ENCODE measurements around the gene TMEM192. TPM values are rescaled to one million over a fixed set of nuclear protein-coding genes. Genes with fewer than 3 reads are reported as not detected.
"Not testable (repeated sequence)": the region's sequence is repeated elsewhere in the genome, so short reads cannot be mapped to it uniquely, and the experiment has no call there.

TMEM192 gene
- total RNA-seq (2014; rRNA removed; shearing (Covaris generic)): 12.7 and 13.4 TPM in 2 replicates

- peak within 1 kb of the TSS; percentile 72 for H3K4me3 ChIP-seq
- DNase-seq: peak; percentile 88
- H3K27me3 ChIP-seq: no peaks in the 10 kb centered on the region
- no peaks in the 10 kb centered on the region for H3K36me3 ChIP-seq
- peak within 1 kb of the TSS; percentile 72 for H3K27ac ChIP-seq
- H3K4me1 ChIP-seq: no peaks in the 10 kb centered on the region
- H3K9me3 ChIP-seq (replicated peaks): no peaks in the 10 kb centered on the region
These were observed at the start of gene TMEM192 for GRCh38 chr4:165112368-165113121. Gene TMEM192, minus strand, starts transcription at chr4:165112860. Its CDS starts 87 bp downstream, at chr4:165112773.

GRCh38 chr4:165158762-165159161 is 46.1 kb upstream of the TMEM192 start:
- no peak overlapping the region for H3K27ac ChIP-seq
- no peaks in the 10 kb centered on the region for H3K27me3 ChIP-seq
- no peaks in the 10 kb centered on the region for H3K4me1 ChIP-seq
- no peak overlapping the region for H3K4me3 ChIP-seq
- no peaks in the 10 kb centered on the region for H3K36me3 ChIP-seq
- H3K9me3 ChIP-seq (replicated peaks): no peaks in the 10 kb centered on the region
- DNase-seq: no peak

DNA sequence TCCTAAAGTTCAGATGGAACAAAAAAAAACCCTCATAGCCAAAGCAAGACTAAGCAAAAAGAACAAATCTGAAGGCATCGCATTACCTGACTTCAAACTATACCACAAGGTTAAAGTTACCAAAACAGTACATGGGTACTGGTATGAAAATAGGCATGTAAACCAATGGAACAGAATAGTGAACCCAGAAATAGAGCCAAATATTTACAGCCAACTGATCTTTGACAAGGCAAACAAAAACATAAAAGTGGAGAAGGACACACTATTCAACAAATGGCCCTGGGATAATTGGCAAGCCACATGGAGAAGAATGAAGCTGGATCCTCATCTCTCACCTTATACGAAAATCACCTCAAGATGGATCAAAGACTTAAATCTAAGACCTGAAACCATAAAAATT is 44.2 kb upstream of the TMEM192 start:
- Histone ChIP-seq H3K27me3 (no peaks in the 10 kb centered on the region), H3K4me1 (no peaks in the 10 kb centered on the region), H3K9me3 (replicated peaks) (no peaks in the 10 kb centered on the region), H3K4me3 (no peak overlapping the region), H3K27ac (no peak overlapping the region), H3K36me3 (no peaks in the 10 kb centered on the region)
- no peak for DNase-seq

- Histone ChIP-seq H3K4me3 (no peak overlapping the region), H3K27ac (no peak overlapping the region), H3K4me1 (no peaks in the 10 kb centered on the region), H3K27me3 (no peaks in the 10 kb centered on the region), H3K36me3 (no peaks in the 10 kb centered on the region), H3K9me3 (replicated peaks) (no peaks in the 10 kb centered on the region)
- no peak for DNase-seq
These were observed 41.8 kb upstream of the TMEM192 start for GRCh38 chr4:165154482-165154881.

- Histone ChIP-seq H3K27ac (no peak overlapping the region), H3K4me3 (no peak overlapping the region), H3K4me1 (no peaks in the 10 kb centered on the region), H3K27me3 (no peaks in the 10 kb centered on the region), H3K36me3 (no peaks in the 10 kb centered on the region), H3K9me3 (replicated peaks) (no peaks in the 10 kb centered on the region)
- DNase-seq: no peak
These were observed 39.9 kb upstream of the TMEM192 start for GRCh38 chr4:165152527-165152926.

DNA sequence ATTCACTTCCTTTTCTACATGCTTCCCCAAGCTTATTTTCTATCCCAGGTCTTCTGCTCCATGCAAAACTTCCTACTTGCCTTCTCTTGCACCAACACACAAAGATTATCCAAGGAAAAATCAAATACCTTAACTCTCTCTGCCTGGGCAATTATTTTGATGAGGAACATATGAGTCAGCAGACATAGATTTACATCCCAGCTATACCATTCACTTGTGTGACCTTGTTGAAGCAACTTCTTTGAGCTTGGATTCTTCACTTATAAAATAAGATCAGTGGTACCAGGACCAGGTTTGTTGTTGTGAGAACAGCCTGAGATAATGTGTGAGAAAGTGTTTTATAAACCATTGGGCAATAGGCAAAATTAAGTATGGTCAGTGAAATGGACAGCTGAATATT is 39.1 kb upstream of the TMEM192 start:
- Histone ChIP-seq H3K4me1 (no peaks in the 10 kb centered on the region), H3K4me3 (no peak overlapping the region), H3K27ac (no peak overlapping the region), H3K36me3 (no peaks in the 10 kb centered on the region), H3K9me3 (replicated peaks) (no peaks in the 10 kb centered on the region), H3K27me3 (no peaks in the 10 kb centered on the region)
- DNase-seq: no peak

DNA sequence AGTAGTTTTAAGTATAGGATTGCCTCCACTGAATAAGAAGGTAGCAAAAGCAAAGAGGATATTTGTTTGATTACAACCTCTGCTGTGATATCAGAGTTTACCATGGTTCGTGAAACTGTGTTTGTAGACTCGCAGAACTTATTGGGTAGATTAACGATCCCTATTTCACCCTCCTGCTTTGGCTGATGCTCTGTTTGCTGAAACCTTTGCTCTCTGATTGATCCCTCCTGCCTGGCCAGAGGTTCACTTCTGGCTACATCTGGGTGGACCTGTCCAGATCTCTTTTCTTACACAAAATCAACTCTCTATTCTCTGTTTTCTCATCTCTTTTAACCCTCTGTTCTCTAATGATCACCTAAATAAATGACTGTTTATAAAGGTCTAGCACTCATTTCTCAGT is 37.9 kb upstream of the TMEM192 start:
- DNase-seq: no peak
- H3K27me3 ChIP-seq: no peaks in the 10 kb centered on the region
- no peaks in the 10 kb centered on the region for H3K4me1 ChIP-seq
- H3K9me3 ChIP-seq (replicated peaks): no peaks in the 10 kb centered on the region
- H3K4me3 ChIP-seq: no peak overlapping the region
- no peak overlapping the region for H3K27ac ChIP-seq
- no peaks in the 10 kb centered on the region for H3K36me3 ChIP-seq

DNA sequence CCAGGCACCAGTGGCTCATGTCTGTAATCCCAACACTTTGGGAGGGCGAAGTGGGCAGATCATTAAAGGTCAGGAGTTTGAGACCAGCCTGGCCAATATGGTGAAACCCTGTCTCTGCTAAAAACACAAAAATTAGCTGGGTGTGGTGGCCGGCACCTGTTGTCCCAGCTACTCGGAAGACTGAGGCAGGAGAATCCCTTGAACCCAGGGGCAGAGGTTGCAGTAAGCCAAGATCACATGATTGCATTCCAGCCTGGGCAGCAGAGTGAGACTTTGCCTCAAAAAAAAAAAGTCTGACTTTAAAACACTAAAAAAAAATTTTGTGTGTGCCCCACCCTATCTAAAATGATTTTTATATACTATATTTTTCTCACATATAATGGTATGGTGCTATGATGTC is 26.2 kb upstream of the TMEM192 start:
- Histone ChIP-seq H3K27me3 (no peaks in the 10 kb centered on the region), H3K9me3 (replicated peaks) (no peaks in the 10 kb centered on the region), H3K4me1 (no peaks in the 10 kb centered on the region)

GRCh38 chr4:165137205-165137604 is 24.5 kb upstream of the TMEM192 start:
- DNase-seq: no peak
- no peaks in the 10 kb centered on the region for H3K4me1 ChIP-seq
- H3K9me3 ChIP-seq (replicated peaks): no peaks in the 10 kb centered on the region
- no peaks in the 10 kb centered on the region for H3K27me3 ChIP-seq
- no peak overlapping the region for H3K27ac ChIP-seq
- no peaks in the 10 kb centered on the region for H3K36me3 ChIP-seq
- no peak overlapping the region for H3K4me3 ChIP-seq

More for the DNA sequence above, 26.2 kb upstream of the TMEM192 start:
- no peaks in the 10 kb centered on the region for H3K36me3 ChIP-seq
- no peak overlapping the region for H3K4me3 ChIP-seq
- no peak for DNase-seq
- H3K27ac ChIP-seq: no peak overlapping the region

GRCh38 chr4:165136529-165136928 is 23.9 kb upstream of the TMEM192 start:
- H3K27ac ChIP-seq: no peak overlapping the region
- H3K36me3 ChIP-seq: no peaks in the 10 kb centered on the region
- DNase-seq: no peak
- H3K9me3 ChIP-seq (replicated peaks): no peaks in the 10 kb centered on the region
- H3K4me3 ChIP-seq: no peak overlapping the region
- H3K4me1 ChIP-seq: no peaks in the 10 kb centered on the region
- no peaks in the 10 kb centered on the region for H3K27me3 ChIP-seq

- DNase-seq: no peak
- H3K27ac ChIP-seq: no peak overlapping the region
- no peaks in the 10 kb centered on the region for H3K9me3 ChIP-seq (replicated peaks)
- H3K36me3 ChIP-seq: no peaks in the 10 kb centered on the region
- no peak overlapping the region for H3K4me3 ChIP-seq
- no peaks in the 10 kb centered on the region for H3K27me3 ChIP-seq
- H3K4me1 ChIP-seq: no peaks in the 10 kb centered on the region
These were observed 20.5 kb upstream of the TMEM192 start for GRCh38 chr4:165133150-165133549.

DNA sequence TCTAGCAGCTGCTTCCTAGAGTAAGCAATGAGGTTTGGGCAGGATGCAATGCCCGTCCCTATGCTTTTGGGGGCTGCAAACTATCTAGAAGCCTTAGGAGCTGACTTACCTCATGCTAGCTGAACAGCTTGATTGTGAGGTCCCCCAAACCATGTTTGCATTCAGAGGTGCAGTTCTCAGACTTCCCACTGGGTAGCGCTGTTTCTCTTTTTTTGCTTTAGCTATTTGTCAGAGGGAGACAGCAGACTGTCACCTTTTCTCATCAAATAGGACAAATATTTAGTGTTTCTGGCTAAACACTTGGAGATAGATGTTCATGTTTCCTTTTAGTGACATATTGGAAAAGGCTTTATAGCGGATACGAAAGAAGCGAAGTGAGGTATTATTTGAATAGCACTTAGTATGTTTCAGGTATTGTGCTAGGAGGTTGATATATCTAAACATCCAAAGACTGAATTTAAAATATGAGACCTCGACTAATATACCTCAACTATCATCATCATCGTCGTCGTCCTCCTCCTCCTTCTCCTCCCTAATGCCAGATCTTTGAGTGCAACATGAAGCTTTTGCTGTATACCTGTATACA is 18.7 kb upstream of the TMEM192 start:
- Histone ChIP-seq H3K4me1 (no peaks in the 10 kb centered on the region), H3K36me3 (no peaks in the 10 kb centered on the region), H3K27ac (no peak overlapping the region), H3K9me3 (replicated peaks) (no peaks in the 10 kb centered on the region), H3K4me3 (no peak overlapping the region), H3K27me3 (no peaks in the 10 kb centered on the region)
- peak; percentile 23 to 76 for DNase-seq

DNA sequence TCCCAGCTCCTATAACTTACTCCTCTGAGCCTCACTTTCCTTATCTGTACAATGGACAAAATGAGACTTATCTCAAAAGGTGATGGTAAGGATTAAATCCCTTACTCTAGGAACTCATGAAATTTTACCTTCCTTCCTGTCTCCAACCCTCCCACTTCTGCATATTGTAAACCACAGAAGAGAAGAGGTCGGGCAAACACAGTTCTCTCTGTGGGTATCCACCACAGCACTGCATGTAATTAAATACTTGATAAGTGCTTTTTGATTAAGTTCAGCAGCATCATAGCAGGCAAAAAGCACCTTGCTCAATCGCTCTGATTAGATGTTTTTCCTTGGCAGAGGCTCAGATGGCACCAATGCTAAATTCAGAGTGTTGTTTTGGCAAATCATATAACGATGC is 17.3 kb upstream of the TMEM192 start:
- H3K27me3 ChIP-seq: no peaks in the 10 kb centered on the region

GRCh38 chr4:165125869-165126499 is 13.3 kb upstream of the TMEM192 start:
- not testable (repeated sequence) for H3K27me3 ChIP-seq; H3K36me3 ChIP-seq; H3K4me1 ChIP-seq; H3K4me3 ChIP-seq; H3K27ac ChIP-seq; DNase-seq; H3K9me3 ChIP-seq (replicated peaks)

More for the DNA sequence above, 17.3 kb upstream of the TMEM192 start:
- no peak overlapping the region for H3K4me3 ChIP-seq
- H3K36me3 ChIP-seq: no peaks in the 10 kb centered on the region
- no peaks in the 10 kb centered on the region for H3K9me3 ChIP-seq (replicated peaks)
- no peak overlapping the region for H3K27ac ChIP-seq
- no peak for DNase-seq
- H3K4me1 ChIP-seq: no peaks in the 10 kb centered on the region

DNA sequence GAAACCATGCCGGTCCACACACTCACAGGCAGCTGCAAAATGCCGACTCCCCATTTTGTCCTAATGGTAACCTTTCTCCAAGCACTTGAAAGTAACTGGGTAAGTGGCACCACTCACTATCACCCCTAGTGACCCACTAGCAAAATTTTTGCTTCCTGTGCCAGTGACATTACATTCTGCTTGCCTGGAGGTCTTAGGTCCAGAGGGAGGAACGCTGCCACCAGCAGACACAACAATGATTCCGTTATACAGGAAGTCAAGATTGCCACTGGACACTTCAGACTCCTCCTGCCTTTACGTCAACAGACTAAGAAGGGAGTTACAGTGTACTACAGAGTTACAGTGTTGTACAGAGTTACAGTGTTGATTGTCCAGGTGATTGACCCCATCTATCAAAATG is 11.8 kb upstream of the TMEM192 start:
- Histone ChIP-seq H3K27me3 (no peaks in the 10 kb centered on the region), H3K27ac (no peak overlapping the region), H3K4me1 (no peaks in the 10 kb centered on the region), H3K4me3 (no peak overlapping the region), H3K9me3 (replicated peaks) (no peaks in the 10 kb centered on the region), H3K36me3 (no peaks in the 10 kb centered on the region)
- DNase-seq: no peak
